Prostate gland (tissue), 2 donors: ENCODE results near the gene CCDC83.

ENCODE experiments used
- CTCF ChIP-seq, 4 experiments: fragments of 200-600 bp in 2 of 4; fragments of 450-650 bp in 2 of 4; sonication (generic) in 2 of 4; IDR thresholded peaks; 1 replicate in 3 of 4; 2 replicates in 1 of 4; pipeline ENCODE4 v1.5.1; 2016 to 2019; ENCODE audit warnings: antibody characterized with exemption in 4 of 4, mild to moderate bottlenecking in 2 of 4, moderate library complexity in 2 of 4
- POLR2A ChIP-seq: fragments of 450-650 bp; IDR thresholded peaks from one replicate; pipeline ENCODE4 v1.6.1; 2016; ENCODE audit warnings: antibody characterized with exemption, mild to moderate bottlenecking
- POLR2AphosphoS5 ChIP-seq: sonication (generic); formaldehyde crosslinking; IDR thresholded peaks from one replicate; pipeline ENCODE4 v1.6.1; 2017; ENCODE audit warnings: antibody characterized with exemption

GRCh38 chr11:85863855-85864254 is 8.7 kb downstream of the CCDC83 start:
- no peak for TF ChIP-seq CTCF (IDR thresholded peaks at IDR 0.05)
- no peak for TF ChIP-seq POLR2A
- TF ChIP-seq POLR2AphosphoS5: no peak
